Fibroblast of pulmonary artery (primary cell): ENCODE measurements around the gene ERBB2.

ENCODE experiments used
- DNase-seq: peaks from one replicate; pipeline ENCODE4 v3.0.0-alpha.2; 2010; ENCODE audit warnings: low read depth
- H3K4me3 ChIP-seq: replicated peaks from 2 replicates; pipeline ENCODE4 v1.5.1; 2011; ENCODE audit warnings: low read depth, mild to moderate bottlenecking, control low read depth, low read length, moderate library complexity
- CTCF ChIP-seq: IDR thresholded peaks from 2 replicates; pipeline ENCODE4 v1.5.1; 2011; ENCODE audit warnings: mild to moderate bottlenecking, control low read depth, low read length, inconsistent platforms; ENCODE audit errors: missing control alignments

Gene ERBB2

GRCh38 chr17:39655105-39655504 is 44.8 kb upstream of the ERBB2 start:
- TF ChIP-seq CTCF: no peak
- no peak for DNase-seq

GRCh38 chr17:39658346-39658745 is 41.5 kb upstream of the ERBB2 start:
- TF ChIP-seq CTCF: no peak
- no peak overlapping the region for H3K4me3 ChIP-seq
- DNase-seq: no peak

More at GRCh38 chr17:39655105-39655504, 44.8 kb upstream of the ERBB2 start:
- no peak overlapping the region for H3K4me3 ChIP-seq

GRCh38 chr17:39658760-39659159 is 41.1 kb upstream of the ERBB2 start:
- no peak for DNase-seq
- TF ChIP-seq CTCF: no peak
- no peak overlapping the region for H3K4me3 ChIP-seq

- H3K4me3 ChIP-seq: no peak overlapping the region
- TF ChIP-seq CTCF: no peak
- DNase-seq: no peak
Measured at GRCh38 chr17:39659279-39660010, 40.4 kb upstream of the ERBB2 start.

GRCh38 chr17:39660011-39660360 is 39.9 kb upstream of the ERBB2 start:
- H3K4me3 ChIP-seq: no peak overlapping the region
- TF ChIP-seq CTCF: no peak
- no peak for DNase-seq

GRCh38 chr17:39660397-39661385 is 39.2 kb upstream of the ERBB2 start:
- DNase-seq: no peak
- H3K4me3 ChIP-seq: no peak overlapping the region
- TF ChIP-seq CTCF: no peak
